ENCODE data around the gene ADCY2.

- TF ChIP-seq REST (IDR thresholded peaks at IDR 0.05; ENCODE audit: low read depth, low read length) (no peak), RCOR1 (IDR thresholded peaks at IDR 0.05; ENCODE audit: low read length) (no peak), CHD2 (IDR thresholded peaks at IDR 0.05; ENCODE audit: low read length, partially characterized antibody) (no peak), RFX5 (IDR thresholded peaks at IDR 0.05; ENCODE audit: low read length) (no peak), EZH2phosphoT487 (IDR thresholded peaks at IDR 0.05; ENCODE audit: borderline replicate concordance, low read depth) (no peak), CTCF (IDR thresholded peaks at IDR 0.05) (no peak), YY1 (IDR thresholded peaks at IDR 0.05; ENCODE audit: low read depth) (no peak), GABPA (IDR thresholded peaks at IDR 0.05; ENCODE audit: low read depth) (no peak), ZBTB33 (IDR thresholded peaks at IDR 0.05; ENCODE audit: borderline replicate concordance, low read depth) (no peak), TCF12 (IDR thresholded peaks at IDR 0.05) (no peak), USF1 (IDR thresholded peaks at IDR 0.05; ENCODE audit: borderline replicate concordance, low read depth) (no peak), JUND (IDR thresholded peaks at IDR 0.05) (no peak), TAF1 (IDR thresholded peaks at IDR 0.05; ENCODE audit: borderline replicate concordance, low read depth, low read length) (no peak)
Observed at GRCh38 chr5:7435503-7435902, 39.6 kb downstream of the ADCY2 start.

Measured in SK-N-SH (cell line).